NCI-H1930 (cell line): ENCODE measurements around the gene MUC5B.
A peak's percentile ranks its signal among the peaks of the same experiment; 100 is the strongest.
"Not testable (repeated sequence)": the region's sequence is repeated elsewhere in the genome, so short reads cannot be mapped to it uniquely, and the experiment has no call there.

Experiments used
- DNase-seq, 2 experiments: peaks; one replicate each; lab custom pipeline; 2025; lab: John Stamatoyannopoulos, UW

MUC5B gene

DNA sequence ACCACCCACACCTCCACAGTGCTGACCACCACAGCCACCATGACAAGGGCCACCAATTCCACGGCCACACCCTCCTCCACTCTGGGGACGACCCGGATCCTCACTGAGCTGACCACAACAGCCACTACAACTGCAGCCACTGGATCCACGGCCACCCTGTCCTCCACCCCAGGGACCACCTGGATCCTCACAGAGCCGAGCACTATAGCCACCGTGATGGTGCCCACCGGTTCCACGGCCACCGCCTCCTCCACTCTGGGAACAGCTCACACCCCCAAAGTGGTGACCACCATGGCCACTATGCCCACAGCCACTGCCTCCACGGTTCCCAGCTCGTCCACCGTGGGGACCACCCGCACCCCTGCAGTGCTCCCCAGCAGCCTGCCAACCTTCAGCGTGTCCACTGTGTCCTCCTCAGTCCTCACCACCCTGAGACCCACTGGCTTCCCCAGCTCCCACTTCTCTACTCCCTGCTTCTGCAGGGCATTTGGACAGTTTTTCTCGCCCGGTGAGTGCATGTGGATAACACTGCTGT, 28.4 kb downstream of the MUC5B start:
- DNase-seq: no peak

DNA sequence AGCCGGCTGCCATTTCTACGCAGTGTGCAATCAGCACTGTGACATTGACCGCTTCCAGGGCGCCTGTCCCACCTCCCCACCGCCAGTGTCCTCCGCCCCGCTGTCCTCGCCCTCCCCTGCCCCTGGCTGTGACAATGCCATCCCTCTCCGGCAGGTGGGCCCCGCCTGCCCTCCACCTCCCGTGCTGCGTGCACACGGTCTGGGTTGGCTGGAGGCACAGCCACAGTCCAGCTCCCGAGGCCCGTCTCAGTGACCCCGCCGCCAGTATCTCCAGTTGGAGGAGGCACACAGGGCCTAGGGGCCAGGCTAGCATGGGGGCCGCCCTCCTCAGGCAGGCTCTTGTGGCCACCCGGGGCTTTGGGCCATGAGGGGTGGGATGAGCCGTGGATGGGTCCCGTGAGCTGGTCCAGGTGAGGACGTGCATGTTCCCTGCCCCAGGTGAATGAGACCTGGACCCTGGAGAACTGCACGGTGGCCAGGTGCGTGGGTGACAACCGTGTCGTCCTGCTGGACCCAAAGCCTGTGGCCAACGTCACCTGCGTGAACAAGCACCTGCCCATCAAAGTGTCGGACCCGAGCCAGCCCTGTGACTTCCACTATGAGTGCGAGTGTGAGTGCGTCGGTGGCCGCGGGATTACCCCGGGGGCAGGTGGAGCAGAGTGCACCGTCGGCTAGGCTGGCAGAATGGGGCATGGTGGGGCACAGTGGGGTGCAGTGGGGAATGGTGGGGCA, 29.7 kb downstream of the MUC5B start:
- no peak for DNase-seq

DNA sequence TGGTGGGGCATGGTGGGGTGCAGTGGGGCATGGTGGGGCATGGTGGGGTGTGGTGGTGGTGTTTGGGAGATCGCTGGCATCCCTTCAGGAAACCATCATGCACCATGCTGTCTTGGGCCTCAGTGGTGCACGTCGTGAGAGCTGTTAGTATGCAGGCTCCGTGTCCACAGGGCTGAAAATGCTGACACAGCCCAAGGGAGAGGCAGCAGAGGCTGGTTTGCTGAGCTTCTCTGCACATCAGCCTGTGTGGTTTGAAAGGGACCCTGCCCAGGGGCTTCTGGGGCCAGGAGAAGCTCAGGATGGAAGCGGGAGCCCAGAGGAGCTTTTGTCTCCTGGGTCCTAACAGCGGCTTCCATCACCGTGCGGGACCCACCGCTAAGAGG, 30.2 kb downstream of the MUC5B start:
- DNase-seq: no peak

DNA sequence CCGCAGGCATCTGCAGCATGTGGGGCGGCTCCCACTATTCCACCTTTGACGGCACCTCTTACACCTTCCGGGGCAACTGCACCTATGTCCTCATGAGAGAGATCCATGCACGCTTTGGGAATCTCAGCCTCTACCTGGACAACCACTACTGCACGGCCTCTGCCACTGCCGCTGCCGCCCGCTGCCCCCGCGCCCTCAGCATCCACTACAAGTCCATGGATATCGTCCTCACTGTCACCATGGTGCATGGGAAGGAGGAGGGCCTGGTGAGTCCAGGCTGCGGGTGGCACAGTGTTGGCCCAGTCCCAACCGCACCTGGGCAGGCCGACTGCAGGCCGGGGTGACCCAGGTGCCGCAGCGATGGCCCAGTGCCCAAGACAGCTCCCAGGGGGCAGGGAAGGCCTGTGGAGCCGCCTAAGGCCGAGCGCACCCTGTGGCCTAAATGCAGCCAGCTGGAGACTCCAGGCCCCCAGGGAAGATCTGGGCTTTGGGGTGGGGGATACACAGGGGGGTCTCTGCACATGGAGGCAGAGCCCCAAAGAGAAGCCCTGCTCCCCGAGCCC, 31.3 kb downstream of the MUC5B start:
- no peak for DNase-seq

DNA sequence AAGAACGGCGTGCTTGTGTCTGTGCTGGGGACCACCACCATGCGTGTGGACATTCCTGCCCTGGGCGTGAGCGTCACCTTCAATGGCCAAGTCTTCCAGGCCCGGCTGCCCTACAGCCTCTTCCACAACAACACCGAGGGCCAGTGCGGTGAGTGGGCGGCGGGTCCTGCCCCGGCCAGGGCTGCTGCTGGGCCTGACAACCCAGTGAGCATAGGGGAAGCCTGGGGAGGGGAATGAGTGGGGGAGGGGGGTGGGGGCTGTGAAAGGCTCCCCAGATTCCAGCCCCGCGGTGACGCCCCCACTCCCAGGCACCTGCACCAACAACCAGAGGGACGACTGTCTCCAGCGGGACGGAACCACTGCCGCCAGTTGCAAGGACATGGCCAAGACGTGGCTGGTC, 31.9 kb downstream of the MUC5B start:
- no peak for DNase-seq

DNA sequence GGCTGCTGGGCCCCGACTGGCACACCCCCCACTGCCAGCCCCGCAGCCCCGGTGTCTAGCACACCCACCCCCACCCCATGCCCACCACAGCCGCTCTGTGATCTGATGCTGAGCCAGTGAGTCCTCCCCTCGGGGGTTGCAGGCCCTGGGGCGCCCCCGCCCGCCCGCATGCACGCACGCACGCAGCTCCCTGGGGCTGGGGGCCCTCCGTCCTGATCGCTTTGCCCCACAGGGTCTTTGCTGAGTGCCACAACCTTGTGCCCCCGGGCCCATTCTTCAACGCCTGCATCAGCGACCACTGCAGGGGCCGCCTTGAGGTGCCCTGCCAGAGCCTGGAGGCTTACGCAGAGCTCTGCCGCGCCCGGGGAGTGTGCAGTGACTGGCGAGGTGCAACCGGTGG, 32.3 kb downstream of the MUC5B start:
- DNase-seq: no peak

DNA sequence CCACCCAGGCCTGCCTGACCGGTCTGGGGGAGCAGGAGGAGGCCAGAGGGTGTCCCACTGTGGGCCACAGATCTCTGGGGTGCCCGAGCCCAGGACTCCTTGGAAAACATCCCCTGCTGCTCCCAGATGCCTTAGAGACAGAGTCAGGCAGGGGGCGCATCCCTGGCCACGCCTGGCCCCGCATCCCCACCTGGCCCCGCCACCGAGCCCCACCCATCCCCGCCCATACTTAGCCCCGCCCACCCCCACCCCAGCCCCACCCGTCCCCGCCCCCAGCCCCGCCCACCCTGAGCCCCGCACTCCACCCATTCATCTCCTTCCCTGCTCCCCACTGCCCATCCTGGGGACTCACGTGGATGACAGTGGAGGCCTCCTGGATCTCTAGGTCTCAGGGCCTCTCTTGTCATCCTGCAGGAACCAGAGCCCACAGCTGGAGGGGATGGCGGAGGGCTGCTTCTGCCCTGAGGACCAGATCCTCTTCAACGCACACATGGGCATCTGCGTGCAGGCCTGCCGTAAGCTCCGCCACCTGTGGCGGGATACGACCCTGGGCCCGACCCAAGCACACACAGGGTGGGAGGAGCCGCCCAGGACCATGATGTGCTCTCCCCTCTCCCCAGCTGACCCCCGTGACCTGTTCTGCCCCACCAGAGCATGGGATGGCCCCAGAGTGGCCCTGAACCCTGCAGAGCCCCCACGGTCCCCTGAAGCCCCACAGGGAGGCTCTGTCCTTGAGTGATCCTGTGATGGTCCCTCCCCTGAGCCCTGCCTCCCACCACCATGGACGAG, 33.6 kb downstream of the MUC5B start:
- no peak for DNase-seq

DNA sequence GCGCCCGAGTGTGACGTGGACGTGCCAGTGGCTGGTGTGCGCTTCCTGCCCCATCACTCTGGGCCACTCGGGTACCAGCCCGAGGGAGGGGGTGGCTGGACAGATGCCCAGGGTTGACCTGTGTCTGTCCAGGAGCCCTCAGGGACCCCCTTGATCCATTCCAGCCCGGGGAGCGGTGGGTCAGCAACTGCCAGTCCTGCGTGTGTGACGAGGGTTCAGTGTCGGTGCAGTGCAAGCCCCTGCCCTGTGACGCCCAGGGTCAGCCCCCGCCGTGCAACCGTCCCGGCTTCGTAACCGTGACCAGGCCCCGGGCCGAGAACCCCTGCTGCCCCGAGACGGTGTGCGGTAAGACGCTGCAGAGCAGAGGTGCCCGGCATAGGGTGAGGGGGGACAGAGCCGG, 34.5 kb downstream of the MUC5B start:
- DNase-seq: no peak

DNA sequence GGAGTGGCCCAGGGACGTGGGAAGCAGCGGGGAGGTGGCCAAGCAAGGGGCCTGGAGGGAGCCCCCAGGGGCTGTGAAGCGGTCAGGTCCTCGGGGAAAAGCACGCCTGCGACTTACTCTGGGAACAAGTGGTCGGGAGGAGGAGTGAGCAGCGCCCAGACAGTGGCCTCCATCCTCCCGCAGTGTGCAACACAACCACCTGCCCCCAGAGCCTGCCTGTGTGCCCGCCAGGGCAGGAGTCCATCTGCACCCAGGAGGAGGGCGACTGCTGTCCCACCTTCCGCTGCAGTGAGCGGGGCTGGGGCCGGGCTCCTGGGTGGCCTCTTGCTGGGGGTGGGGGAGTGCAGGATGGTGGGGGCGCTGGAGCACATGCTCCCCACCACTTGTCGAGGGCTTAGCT, 35.0 kb downstream of the MUC5B start:
- no peak for DNase-seq

DNA sequence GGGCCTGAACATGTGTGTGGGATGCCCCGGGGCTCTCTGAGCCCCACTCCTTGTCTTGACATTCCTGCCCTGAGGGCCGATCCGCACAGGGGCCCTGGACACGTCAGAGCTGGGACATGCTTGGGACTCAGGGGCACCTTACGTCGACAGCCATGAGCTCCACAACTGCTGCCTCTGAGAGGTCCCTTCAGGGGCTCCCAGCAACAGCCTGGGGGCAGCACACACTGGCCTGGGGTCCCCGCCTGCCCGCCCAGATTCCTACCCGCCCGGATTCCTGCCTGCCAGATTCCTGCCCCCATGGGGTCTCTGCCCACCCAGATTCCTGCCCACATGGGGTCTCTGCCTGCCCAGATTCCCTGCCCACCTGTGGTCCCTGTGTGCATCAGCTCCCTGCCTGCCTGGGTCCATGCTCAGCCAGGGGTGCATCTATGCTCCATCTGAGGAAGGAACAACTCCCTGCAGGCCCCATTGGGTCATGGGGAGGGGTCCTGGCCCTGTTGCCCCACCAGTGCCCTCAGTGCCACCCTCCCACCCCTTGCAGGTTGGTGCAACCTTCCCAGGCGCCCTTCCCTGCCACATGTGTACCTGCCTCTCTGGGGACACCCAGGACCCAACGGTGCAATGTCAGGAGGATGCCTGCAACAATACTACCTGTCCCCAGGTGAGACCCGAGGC, 35.7 kb downstream of the MUC5B start:
- no peak for DNase-seq

DNA sequence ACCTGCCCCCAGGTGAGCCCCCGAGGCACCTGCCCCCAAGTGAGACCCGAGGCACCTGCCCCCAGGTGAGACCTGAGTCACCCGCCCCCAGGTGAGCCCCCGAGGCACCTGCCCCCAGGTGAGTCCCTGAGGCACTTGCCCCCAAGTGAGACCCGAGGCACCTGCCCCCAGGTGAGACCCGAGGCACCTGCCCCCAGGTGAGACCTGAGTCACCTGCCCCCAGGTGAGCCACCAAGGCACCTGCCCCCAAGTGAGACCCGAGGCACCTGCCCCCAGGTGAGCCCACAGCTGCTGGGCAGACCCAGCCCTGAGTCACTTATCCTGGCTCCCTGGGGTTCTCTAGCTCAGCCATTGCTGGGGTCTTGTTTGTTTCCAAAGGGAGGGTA, 36.2 kb downstream of the MUC5B start:
- DNase-seq: no peak

DNA sequence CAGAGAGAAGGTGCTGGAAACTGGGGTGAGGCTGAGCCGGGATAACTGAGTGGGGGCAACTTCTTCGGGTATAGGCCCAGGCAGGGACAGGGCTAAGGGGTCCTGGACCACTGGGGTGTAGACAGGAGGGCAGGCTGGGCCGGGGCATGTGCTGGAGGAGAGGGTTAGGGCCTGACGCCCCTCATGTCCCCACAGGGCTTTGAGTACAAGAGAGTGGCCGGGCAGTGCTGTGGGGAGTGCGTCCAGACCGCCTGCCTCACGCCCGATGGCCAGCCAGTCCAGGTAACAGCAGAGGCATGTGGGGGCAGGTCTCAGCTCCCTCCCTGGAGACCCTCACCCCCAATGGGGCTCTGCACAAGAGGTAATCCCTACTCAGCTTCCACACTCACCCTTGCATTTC, 36.7 kb downstream of the MUC5B start:
- DNase-seq: no peak

DNA sequence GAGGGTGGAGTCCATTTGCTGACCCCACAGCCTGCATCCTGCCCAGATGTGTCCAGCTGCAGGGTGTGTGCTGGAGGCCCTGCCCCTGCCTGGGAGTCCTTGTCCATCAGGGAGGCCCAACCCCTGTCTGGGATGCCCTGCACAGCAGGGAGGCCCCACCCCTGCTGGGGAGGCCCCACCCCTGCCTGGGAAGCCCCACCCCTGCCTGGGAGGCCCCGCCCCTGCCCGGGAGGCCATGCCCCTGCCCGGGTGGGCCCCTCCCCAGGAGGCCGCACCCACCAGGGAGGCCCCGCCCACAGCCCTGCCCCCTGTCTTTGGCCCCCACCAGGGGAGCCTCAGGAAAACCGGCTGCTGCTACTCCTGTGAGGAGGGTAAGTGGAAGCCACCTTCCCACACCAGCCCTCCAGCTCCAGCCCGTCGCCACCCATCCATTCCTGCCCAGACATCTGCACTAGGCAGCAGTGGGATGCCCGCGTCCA, 37.2 kb downstream of the MUC5B start:
- no peak for DNase-seq

DNA sequence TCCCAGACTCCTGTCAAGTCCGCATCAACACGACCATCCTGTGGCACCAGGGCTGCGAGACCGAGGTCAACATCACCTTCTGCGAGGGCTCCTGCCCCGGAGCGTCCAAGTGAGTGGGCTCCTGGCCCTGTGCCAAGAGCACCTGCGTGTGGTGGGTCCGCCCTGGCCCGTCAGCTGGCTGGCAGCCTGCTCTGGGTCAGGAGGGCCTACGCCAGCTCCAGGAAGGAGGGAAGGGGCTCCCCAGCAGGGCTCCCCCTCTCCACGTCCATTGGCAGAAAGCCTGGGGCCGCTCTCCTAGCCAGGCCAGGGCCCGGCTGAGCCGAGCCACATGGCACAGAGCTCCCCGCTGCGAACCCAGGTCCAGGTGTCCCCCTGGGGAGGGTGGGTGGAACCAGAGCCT, 37.8 kb downstream of the MUC5B start:
- no peak for DNase-seq

DNA sequence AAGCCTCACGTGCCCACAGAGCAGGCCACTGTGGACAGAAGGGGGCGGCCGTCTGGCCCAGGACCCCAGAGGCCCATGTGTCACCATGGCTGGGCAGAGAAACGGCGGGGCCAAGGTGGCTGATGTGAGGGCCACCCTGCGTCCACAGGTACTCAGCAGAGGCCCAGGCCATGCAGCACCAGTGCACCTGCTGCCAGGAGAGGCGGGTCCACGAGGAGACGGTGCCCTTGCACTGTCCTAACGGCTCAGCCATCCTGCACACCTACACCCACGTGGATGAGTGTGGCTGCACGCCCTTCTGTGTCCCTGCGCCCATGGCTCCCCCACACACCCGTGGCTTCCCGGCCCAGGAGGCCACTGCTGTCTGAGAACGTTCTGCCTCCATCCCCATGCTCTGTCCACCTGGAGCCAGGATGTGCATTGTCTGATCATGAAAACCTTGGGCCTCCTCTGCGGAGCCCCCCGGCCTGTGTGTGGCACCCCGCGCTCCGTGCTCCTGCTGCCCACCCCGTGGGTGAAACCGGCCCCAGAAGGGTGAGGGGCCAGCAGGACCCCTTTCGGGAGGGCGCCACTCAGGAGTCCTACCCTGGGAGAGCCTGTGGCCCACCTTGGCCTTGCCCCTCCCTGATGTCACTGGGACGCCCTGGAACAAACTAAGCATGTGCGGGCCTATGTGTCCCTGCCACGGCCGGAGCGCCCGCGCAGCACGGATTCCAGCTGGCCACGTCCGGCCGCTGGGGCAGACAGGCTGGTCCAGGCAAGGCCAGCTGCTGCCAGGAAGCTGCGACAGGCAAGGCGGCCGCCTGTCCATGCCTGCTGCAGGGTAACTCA, 38.6 kb downstream of the MUC5B start:
- DNase-seq: no peak

DNA sequence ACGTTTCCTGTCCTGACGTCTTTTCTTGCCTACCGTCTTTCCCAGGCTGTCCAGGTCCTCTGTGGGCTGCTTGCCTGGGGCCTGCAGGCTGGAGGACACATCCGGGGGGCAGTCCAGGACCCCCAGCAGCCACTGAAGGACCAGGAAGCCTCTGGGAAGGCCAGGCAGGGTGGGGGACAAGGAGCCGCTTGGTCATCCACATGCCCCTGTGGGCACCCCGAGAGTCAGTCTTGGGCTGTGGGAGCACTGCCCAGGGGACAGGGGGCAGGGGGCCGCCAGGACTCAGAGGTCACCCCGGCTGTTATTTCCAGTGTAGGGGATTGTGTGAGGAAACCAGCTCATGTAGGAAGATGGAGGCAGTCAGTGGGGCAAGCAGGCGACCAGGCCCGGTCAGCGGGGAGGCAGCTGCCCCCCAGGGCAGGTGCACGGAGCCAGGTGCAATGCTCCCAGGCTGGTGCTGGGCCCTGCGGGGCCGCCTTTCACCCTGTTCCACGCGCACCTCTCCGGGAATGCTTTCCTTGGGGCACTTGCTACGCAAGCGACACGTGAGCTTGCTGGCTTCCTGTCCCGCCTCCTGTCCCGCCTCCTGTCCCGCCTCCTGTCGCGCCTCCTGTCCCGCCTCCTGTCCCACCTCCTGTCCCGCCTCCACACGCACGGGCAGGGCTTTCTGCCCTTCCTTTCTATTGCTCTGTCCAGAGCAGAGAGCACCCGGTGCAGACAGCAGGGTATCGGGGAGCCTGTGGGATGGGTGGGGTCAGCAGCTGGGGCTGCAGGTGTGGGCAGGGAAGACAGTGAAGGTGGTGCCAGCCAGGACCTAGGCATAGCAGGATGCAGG, 39.5 kb downstream of the MUC5B start:
- peak; percentile 65 to 73 for DNase-seq

DNA sequence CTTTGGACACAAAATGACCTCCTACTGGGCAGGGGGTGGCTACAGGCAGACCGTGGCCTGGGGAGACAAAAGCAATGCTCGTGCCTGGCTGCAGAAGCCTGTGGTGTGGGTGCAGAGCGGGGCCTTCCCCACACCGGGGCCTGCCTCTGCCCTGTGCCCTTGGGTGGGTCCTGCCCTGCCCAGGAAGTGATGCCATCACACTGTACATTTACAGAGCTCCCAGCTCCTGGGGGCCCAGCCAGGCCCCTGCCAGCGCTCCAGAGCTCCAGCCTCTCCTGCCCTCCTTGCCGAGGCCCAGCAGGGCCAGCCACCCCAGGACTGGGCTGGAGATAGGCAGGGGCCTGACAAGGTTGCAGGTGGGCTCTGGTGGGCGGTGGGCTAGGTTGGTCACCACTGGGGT, 40.1 kb downstream of the MUC5B start:
- no peak for DNase-seq

DNA sequence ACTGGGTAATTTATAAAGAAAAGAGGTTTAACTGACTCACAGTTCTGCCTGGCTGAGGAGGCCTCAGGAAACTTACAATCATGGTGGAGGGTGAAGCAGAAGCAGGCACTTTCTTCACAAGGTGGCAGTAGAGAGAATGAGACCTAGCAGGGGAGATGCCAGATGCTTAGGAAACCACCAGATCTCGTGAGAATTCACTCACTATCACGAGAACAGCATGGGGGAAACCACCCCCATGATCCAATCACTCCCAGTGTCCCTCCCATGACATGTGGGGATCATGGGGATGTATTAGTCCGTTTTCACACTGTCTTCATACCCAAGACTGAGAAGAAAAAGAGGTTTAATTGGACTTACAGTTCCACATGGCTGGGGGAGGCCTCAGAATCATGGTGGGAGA, 41.6 kb downstream of the MUC5B start:
- DNase-seq: peak in 1 of 2 experiments; percentile 29

DNA sequence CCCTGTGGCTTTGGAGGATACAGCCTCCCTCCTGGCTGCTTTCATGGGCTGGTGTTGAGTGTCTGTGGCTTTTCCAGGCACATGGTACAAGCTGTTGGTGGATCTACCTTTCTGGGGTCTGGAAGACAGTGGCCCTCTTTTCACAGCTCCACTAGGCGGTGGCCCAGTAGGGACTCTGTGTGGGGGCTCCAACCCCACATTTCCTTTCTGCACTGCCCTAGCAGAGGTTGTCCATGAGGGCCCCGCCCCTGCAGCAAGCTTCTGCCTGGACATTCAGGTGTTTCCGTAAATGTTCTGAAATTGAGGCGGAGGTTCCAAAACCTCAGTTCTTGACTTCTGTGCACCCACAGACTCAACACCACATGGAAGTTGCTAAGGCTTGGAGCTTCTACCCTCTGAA, 42.6 kb downstream of the MUC5B start:
- DNase-seq: not testable (repeated sequence)

DNA sequence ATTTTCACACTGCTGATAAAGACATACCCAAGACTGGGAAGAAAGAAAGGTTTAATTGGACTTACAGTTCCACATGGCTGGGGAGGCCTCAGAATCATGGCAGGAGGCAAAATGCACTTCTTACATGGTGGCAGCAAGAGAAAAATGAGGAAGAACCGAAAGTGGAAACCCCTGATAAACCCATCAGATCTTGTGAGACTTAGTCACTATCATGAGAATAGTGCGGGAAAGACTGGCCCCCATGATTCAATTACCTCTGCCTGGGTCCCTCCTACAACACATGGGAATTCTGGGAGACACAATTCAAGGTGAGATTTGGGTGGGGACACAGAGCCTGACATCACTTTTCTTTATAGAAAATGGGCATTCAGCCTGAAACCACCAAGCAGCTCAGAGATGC, 44.1 kb downstream of the MUC5B start:
- not testable (repeated sequence) for DNase-seq
